CD8-positive, alpha-beta memory T cell (primary cell): ENCODE results near the gene MGAT4D. TPM values are rescaled to one million over a fixed set of nuclear protein-coding genes. Genes with fewer than 3 reads are reported as not detected.

Source experiments
- CTCF ChIA-PET: fragments of 350-600 bp; sonication (Branson Sonifier 250); formaldehyde crosslinking; loops from one replicate; lab custom pipeline; 2021; ENCODE audit warnings: antibody characterized with exemption; lab: Charles Lee
- POLR2A ChIA-PET: fragments of 350-600 bp; sonication (Branson Sonifier 250); formaldehyde crosslinking; loops from one replicate; lab custom pipeline; 2021; ENCODE audit warnings: antibody characterized with exemption; lab: Charles Lee
- DNase-seq, 5 donors: peaks; one replicate each; pipeline versions ENCODE4 v3.0.0 to v3.0.0-alpha.2; 2020 to 2022; ENCODE audit warnings: mixed read lengths in 1 of 5
- H3K27ac ChIP-seq: one replicate; pipeline ENCODE4 v1.7.0; 2013; ENCODE audit warnings: low read depth, mild to moderate bottlenecking, low read length, moderate library complexity
- H3K27me3 ChIP-seq: 2 replicates; pipeline ENCODE4 v1.7.0; 2013; ENCODE audit warnings: low read length, mild to moderate bottlenecking; ENCODE audit not compliant: insufficient read depth, poor library complexity, severe bottlenecking
- H3K36me3 ChIP-seq: 2 replicates; pipeline ENCODE4 v1.7.0; 2013; ENCODE audit warnings: mild to moderate bottlenecking, low read length, moderate library complexity; ENCODE audit not compliant: insufficient read depth
- H3K4me1 ChIP-seq: 2 replicates; pipeline ENCODE4 v1.7.0; 2013; ENCODE audit warnings: mild to moderate bottlenecking, low read length, moderate library complexity; ENCODE audit not compliant: insufficient read depth
- H3K4me3 ChIP-seq: 2 replicates; pipeline ENCODE4 v1.7.0; 2013; ENCODE audit warnings: mild to moderate bottlenecking, low read length
- H3K9me3 ChIP-seq: 2 replicates; pipeline ENCODE4 v1.7.0; 2013; ENCODE audit warnings: mild to moderate bottlenecking, low read length
- H3K27ac Mint-ChIP-seq, 8 donors: one replicate each; pipeline ENCODE4 v1.8.0; 2020 to 2021; ENCODE audit warnings: mixed read lengths in 8 of 8, mild to moderate bottlenecking in 6 of 8, inconsistent platforms in 3 of 8, moderate library complexity in 3 of 8
- H3K27me3 Mint-ChIP-seq, 2 donors: one replicate each; pipeline ENCODE4 v1.8.0; 2020 to 2021; ENCODE audit warnings: mixed read lengths in 2 of 2, mild to moderate bottlenecking in 1 of 2, moderate library complexity in 1 of 2
- H3K36me3 Mint-ChIP-seq, 3 donors: one replicate each; pipeline ENCODE4 v1.8.0; 2020 to 2021; ENCODE audit warnings: mixed read lengths in 3 of 3, inconsistent platforms in 1 of 3, mild to moderate bottlenecking in 1 of 3
- H3K4me1 Mint-ChIP-seq, 3 donors: one replicate each; pipeline ENCODE4 v1.8.0; 2020 to 2021; ENCODE audit warnings: mixed read lengths in 3 of 3, inconsistent platforms in 1 of 3, mild to moderate bottlenecking in 1 of 3
- H3K4me3 Mint-ChIP-seq, 7 donors: one replicate each; pipeline ENCODE4 v1.8.0; 2020 to 2021; ENCODE audit warnings: mixed read lengths in 7 of 7, mild to moderate bottlenecking in 6 of 7, moderate library complexity in 4 of 7, inconsistent platforms in 2 of 7
- H3K9me3 Mint-ChIP-seq, 5 donors: one replicate each; pipeline ENCODE4 v1.8.0; 2020 to 2022; ENCODE audit warnings: mixed read lengths in 5 of 5, mild to moderate bottlenecking in 3 of 5, moderate library complexity in 2 of 5, inconsistent platforms in 1 of 5
- polyA plus RNA-seq: library from polyadenylated mRNA; unstranded; fragments of 300-500 nt; fragmentation: Illumina TruSeq; gene quantifications from one replicate; pipeline ENCODE4 v1.2.3, GENCODE V29; 2021
- total RNA-seq, 2 experiments: library from RNA; stranded (reverse); gene quantifications; one replicate each; pipeline ENCODE4 v1.2.3, GENCODE V29; 2021

The MGAT4D gene
- total and polyA plus RNA-seq, 3 experiments from 2014 or later = not detected

- no peaks in the 10 kb centered on the region for H3K36me3 Mint-ChIP-seq
- POLR2A ChIA-PET = no interaction called here
- Histone ChIP-seq H3K9me3 (no peaks in the 10 kb centered on the region), H3K27ac (no peak overlapping the region), H3K4me3 (no peak overlapping the region), H3K4me1 (no peaks in the 10 kb centered on the region), H3K36me3 (no peaks in the 10 kb centered on the region), H3K27me3 (peaks cover 3% of the 10 kb centered on the region)
- H3K4me3 Mint-ChIP-seq = no peak overlapping the region
- CTCF ChIA-PET = no interaction called here
- no peak overlapping the region for H3K27ac Mint-ChIP-seq
- H3K27me3 Mint-ChIP-seq = peaks cover 4 to 51% of the 10 kb centered on the region in 2 donors
- no peak for DNase-seq
- H3K4me1 Mint-ChIP-seq = no peaks in the 10 kb centered on the region
- no peaks in the 10 kb centered on the region for H3K9me3 Mint-ChIP-seq
These were observed 102.4 kb downstream of the MGAT4D start for GRCh38 chr4:140395668-140396067.

Other genes with a start within 250 kb of the MGAT4D start
- 10 to 100 TPM; 39.6 to 40.8 TPM for gene SCOC, start 124.6 kb downstream of the MGAT4D start, total RNA-seq
- gene SCOC, start 124.6 kb downstream of the MGAT4D start, polyA plus RNA-seq = 35.4 TPM
- not detected for gene CLGN, start 70.6 kb downstream of the MGAT4D start, total RNA-seq
- gene CLGN, start 70.6 kb downstream of the MGAT4D start, polyA plus RNA-seq = not detected
- gene ELMOD2, start 25.9 kb upstream of the MGAT4D start, total RNA-seq = 10 to 100 TPM; 15.3 to 18.4 TPM
- gene ELMOD2, start 25.9 kb upstream of the MGAT4D start, polyA plus RNA-seq = 12.6 TPM
- not detected for gene UCP1, start 70.7 kb upstream of the MGAT4D start, total RNA-seq
- gene UCP1, start 70.7 kb upstream of the MGAT4D start, polyA plus RNA-seq = not detected